Right cardiac atrium (tissue), 5 donors: ENCODE measurements around the gene DPF1. TPM values are rescaled to one million over a fixed set of nuclear protein-coding genes. Genes with fewer than 3 reads are reported as not detected.

ENCODE experiments used
- ATAC-seq, 2 donors: fragments of 200-7000 bp; cut with Tn5 transposase; one replicate each; pipeline versions ENCODE4 v1.8.0 to v1.9.1; 2020; ENCODE audit warnings: moderate library complexity in 2 of 2, mild to moderate bottlenecking in 1 of 2
- DNase-seq, 3 donors: peaks; one replicate each; pipeline ENCODE4 v3.0.0-alpha.2; 2020
- H3K27ac ChIP-seq: one replicate; pipeline ENCODE4 v1.5.1; 2013; ENCODE audit warnings: mild to moderate bottlenecking, low read length, control low read depth, moderate library complexity
- H3K27me3 ChIP-seq: one replicate; pipeline ENCODE4 v1.6.1; 2013; ENCODE audit not compliant: control insufficient read depth, insufficient read depth
- H3K4me1 ChIP-seq: one replicate; pipeline ENCODE4 v1.6.1; 2013; ENCODE audit warnings: low read length; ENCODE audit not compliant: control insufficient read depth, insufficient read depth
- H3K4me3 ChIP-seq: one replicate; pipeline ENCODE4 v1.5.1; 2013; ENCODE audit warnings: low read length, control low read depth
- H3K9me3 ChIP-seq: one replicate; pipeline ENCODE4 v1.6.1; 2013; ENCODE audit warnings: low read length; ENCODE audit not compliant: control insufficient read depth
- WGBS: extraction: QIAGEN DNeasy Blood & Tissue Kit; methylation state at CpG from one replicate; pipeline ENCODE4 v1.1.7; 2013; 5-methylcytosine and 5-hydroxymethylcytosine counted together
- intact Hi-C, 4 donors: fragments of 100-400 bp; cut with DNase I; formaldehyde crosslinking; loops; one replicate each; pipeline versions ENCODE4 v1.11.0 to v1.14.0; 2022 to 2023
- polyA plus RNA-seq: library from polyadenylated mRNA; stranded (reverse); fragments of 200-250 nt; gene quantifications from one replicate; pipeline ENCODE4 v1.2.3, GENCODE V29; 2013
- total RNA-seq, 4 donors: library from RNA; stranded (reverse); fragmentation: NEBNext Ultra II Directional; extraction: Animal tissue kit (Norgen Biotek cat#: 25700); gene quantifications; one replicate each; pipeline ENCODE4 v1.2.1, GENCODE V29; 2021
- donor health status: healthy with polysubstance abuse.
- donor health status: DM: no; HTN: yes; CAD: no.
- donor health status: DM: no; HTN: no; CAD: no.
- donor health status: DM: no; HTN: yes; CAD: no; lungs with severe emphysema.
- donor health status: DM: yes; HTN: yes; CAD: no.

DPF1 gene
- total and polyA plus RNA-seq, 5 donors, result 0.09 to 0.36 TPM; not detected in 3

DNA sequence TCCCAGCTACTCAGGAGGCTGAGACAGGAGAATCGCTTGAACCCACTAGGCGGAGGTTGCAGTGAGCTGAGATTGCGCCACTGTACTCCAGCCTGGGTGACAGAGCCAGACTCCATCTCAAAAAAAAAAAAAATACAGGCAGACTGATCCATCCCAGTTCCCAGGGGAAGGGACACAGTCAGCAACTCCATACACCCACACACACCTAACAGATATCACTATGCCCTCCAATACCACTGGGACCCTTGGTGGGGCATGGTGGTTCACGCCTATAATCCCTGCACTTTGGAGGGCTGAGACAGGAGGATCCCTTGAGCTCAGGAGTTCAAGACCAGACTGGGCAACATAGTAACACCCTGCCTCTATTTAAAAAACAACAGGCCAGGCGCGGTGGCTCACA lies 2.6 kb downstream of the DPF1 start:
- intact Hi-C loops, result loop anchor here in 2 of 4 donors (5.0 to 10.0 kb wide), 2 partner anchors 69 to 77 kb away; no protein-coding TSS in a partner anchor
- Histone ChIP-seq H3K4me1 (no peaks in the 10 kb centered on the region), H3K9me3 (no peaks in the 10 kb centered on the region), H3K4me3 (no peak overlapping the region), H3K27me3 (no peaks in the 10 kb centered on the region), H3K27ac (no peak overlapping the region)
- DNase-seq, result no peak
- WGBS, result 94% methylated on average over 6 of the region's 6 CpGs
- ATAC-seq, result no peak

DNA sequence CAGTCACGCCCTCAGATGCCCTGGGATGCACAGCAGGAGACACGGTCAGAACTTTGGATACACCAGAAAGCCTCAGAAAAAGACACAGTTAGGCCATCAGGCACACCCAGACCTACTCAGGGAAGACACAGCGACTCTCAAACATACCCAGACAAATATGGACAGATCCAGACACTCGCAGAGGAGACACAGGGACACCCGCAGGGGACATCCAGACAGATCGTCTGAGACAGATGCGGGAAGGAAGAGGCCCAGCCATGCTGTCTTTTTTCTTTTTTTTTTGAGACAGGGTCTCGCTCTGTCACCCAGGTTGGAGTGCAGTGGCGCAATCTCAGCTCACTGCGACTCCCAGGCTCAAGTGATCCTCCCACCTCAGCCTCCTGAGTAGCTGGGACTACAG lies 4.8 kb downstream of the DPF1 start:
- no peaks in the 10 kb centered on the region for H3K9me3 ChIP-seq
- DNase-seq (no peak), ATAC-seq (no peak)
- no peak overlapping the region for H3K27ac ChIP-seq
- 89% methylated on average over 10 of the region's 10 CpGs for WGBS
- intact Hi-C loops, result no loop called here
- H3K27me3 ChIP-seq, result no peaks in the 10 kb centered on the region
- no peak overlapping the region for H3K4me3 ChIP-seq
- H3K4me1 ChIP-seq, result no peaks in the 10 kb centered on the region

DNA sequence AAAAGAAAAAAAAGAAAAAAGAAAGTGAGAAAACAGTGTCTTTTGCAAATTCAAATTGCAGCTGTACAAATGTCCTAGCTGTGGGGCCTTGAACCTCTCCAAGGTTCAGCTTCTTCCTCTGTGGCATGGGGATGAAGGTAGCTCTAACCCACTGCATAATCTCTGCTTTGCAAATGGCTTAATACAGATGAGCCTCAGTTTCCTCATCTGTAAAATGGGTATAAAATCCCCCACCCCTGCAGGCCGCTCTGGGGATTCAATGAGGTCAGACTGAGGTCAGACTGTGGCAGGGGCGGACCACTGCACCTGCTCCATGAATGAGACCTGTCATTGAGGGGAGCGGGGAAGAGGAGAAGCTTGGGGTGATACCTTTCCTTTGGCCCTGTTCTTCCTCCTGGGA lies 5.8 kb downstream of the DPF1 start:
- ATAC-seq, result no peak
- Histone ChIP-seq H3K4me1 (no peaks in the 10 kb centered on the region), H3K27me3 (no peaks in the 10 kb centered on the region), H3K9me3 (no peaks in the 10 kb centered on the region), H3K27ac (no peak overlapping the region), H3K4me3 (no peak overlapping the region)
- 93% methylated on average over 3 of the region's 3 CpGs for WGBS
- DNase-seq, result no peak
- intact Hi-C loops, result no loop called here

DNA sequence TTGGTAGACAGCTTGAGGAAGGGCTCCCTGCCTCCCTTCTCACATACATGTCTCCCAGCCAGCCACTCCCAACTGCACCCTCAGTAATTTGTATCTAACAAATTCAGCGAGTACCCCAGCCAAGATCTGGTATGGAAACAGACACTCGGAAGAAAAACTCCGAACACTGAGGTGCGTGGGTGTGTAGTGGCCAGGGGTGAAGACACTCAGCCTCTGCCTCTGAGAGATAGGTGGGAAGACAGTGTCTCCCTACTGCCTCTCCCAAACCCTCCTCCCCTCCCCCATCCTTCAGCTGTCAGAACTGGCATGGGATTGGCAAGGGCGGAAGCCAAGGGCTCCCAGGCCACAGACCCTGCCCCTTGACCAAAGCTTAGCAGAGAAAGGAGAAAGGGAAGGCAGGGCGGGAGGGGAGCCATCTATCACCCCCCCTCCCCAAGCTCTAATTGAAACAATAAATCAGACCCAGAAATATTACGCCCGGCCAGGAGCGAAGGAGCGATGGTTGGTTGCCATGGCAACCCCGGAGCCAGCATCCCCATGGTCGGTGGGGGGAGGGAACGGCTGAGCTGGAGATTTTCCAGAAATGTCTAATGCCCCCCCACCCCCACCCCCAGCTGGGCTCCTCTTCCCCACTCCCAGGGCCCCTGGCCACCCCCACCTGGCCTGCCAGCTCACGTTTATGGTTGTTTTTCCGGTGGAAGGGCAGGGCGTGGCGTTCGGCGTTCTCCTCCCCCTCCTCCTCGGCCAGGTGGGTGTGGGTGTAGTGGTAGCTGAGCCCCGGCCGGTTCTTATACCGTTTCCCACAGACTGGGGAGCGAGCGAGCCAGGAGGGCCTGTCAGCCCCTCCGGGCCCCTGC lies 7.0 kb downstream of the DPF1 start:
- Histone ChIP-seq H3K4me3 (no peak overlapping the region), H3K27ac (no peak overlapping the region), H3K4me1 (no peaks in the 10 kb centered on the region), H3K27me3 (no peaks in the 10 kb centered on the region), H3K9me3 (no peaks in the 10 kb centered on the region)
- ATAC-seq (no peak), DNase-seq (no peak)
- intact Hi-C loops, result no loop called here
- 65% methylated on average over 26 of the region's 26 CpGs for WGBS

DNA sequence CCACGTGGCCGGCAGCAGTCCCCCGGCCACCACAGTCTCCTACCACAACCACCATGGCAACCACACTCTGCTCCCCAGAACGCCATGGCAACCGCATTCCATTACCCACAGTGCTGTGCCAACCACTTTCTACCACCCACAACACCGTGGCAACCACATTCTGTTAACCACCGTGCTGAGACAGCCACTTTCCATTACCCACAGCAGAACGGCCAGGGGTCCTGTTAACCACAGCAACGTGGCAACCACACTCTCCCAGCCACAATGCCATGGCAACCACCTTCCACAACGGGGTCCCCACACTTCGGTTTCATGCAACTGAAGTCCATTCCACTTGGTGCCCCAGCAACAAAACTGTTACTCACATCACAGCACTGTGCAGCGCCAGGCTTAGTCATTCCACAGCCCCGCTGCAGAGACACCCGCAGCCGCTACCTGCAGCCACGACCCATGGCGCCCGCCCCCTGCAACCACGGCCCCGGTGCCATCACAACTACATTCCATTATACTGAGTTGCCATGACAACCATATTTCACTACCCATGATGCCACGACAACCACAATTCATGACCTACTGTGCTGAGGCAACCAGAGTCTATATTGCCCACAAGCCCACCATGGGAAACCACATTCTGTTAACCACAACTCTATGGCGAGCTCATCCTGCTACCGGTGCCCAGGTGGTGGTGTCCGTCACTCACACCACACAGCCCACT lies 10.0 kb downstream of the DPF1 start:
- H3K27me3 ChIP-seq, result no peaks in the 10 kb centered on the region
- peaks cover 2% of the 10 kb centered on the region for H3K4me1 ChIP-seq
- no peaks in the 10 kb centered on the region for H3K9me3 ChIP-seq
- ATAC-seq (no peak), DNase-seq (no peak)
- no peak overlapping the region for H3K4me3 ChIP-seq
- WGBS, result 72% methylated on average over 24 of the region's 24 CpGs
- intact Hi-C loops, result no loop called here
- no peak overlapping the region for H3K27ac ChIP-seq

DNA sequence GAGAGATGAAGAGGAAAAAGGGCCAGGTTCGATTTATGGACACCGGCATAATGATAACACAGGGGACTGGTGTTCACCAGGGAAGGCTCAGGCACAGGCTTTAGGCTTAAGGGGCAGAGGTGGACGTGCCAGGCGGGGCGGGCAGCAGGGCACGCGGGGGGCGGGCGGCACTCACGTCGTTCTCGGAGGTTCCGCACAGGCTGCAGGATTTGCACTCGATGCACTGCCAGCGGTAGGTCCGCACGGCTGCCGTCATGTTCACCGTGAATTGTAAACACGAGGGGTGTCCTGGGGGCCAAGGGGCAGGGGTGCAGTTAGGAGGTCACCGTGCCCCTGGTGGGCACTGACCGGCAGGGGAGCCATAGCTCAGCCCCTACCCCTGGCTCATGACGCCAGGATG lies 10.6 kb downstream of the DPF1 start:
- Histone ChIP-seq H3K4me1 (peaks cover 2% of the 10 kb centered on the region), H3K9me3 (no peaks in the 10 kb centered on the region), H3K27ac (no peak overlapping the region), H3K27me3 (no peaks in the 10 kb centered on the region), H3K4me3 (no peak overlapping the region)
- no peak for DNase-seq
- WGBS, result 88% methylated on average over 23 of the region's 23 CpGs
- no peak for ATAC-seq
- intact Hi-C loops, result no loop called here

DNA sequence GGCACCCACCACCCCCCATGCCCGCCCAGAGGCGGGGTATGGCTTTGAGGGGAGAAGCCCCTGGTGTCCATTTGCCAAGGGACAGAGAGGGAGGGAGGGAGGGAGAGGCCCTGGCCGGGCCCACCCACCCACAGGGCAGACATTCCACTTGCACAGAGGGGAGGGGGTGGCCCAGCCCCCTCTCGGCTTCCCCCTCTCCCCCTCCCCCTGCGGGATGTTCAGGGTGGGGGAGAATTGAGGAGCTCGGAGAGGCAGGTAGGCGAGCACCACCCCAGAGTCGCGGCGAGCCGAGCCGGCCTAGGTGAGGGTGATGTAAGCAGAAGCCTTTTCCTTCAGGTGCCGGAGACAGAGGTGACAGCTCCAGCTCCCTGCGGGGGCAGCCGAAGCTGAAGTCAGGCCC lies 12.3 kb downstream of the DPF1 start:
- intact Hi-C loops, result no loop called here
- no peak for ATAC-seq

DNA sequence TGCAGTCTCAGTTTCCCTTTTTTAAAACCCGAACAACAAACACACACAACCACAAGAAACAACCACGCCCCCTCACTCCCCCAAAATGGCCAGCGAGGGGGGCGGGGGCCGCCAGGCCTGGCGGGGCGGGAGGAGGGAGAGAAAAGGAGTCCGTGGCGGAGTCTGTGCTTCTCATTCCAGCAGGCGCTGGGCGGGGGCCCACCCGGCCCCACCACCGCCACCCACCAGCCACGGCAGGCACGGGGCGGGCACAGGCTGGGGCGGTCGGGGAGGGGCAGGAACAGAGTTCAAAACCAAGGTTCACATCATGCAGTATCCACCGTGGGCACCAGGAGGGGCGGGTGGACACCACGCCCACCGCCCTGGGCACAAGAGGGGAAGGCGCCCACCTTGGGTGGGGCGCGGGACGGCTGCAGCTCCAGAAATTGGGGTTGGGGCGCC lies 12.9 kb downstream of the DPF1 start:
- peak in 2 of 3 donors; percentile 50 to 75 for DNase-seq
- Histone ChIP-seq H3K27me3 (no peaks in the 10 kb centered on the region), H3K9me3 (no peaks in the 10 kb centered on the region), H3K27ac (no peak overlapping the region), H3K4me1 (peaks cover 2% of the 10 kb centered on the region), H3K4me3 (peak overlapping the region; percentile 13)
- 8% methylated on average over 27 of the region's 27 CpGs for WGBS
- intact Hi-C loops, result no loop called here
- ATAC-seq, result no peak

More for the DNA sequence above, 12.3 kb downstream of the DPF1 start:
- WGBS, result 50% methylated on average over 15 of the region's 15 CpGs
- Histone ChIP-seq H3K27me3 (no peaks in the 10 kb centered on the region), H3K4me1 (peaks cover 2% of the 10 kb centered on the region), H3K9me3 (no peaks in the 10 kb centered on the region), H3K4me3 (no peak overlapping the region), H3K27ac (no peak overlapping the region)
- no peak for DNase-seq

DNA sequence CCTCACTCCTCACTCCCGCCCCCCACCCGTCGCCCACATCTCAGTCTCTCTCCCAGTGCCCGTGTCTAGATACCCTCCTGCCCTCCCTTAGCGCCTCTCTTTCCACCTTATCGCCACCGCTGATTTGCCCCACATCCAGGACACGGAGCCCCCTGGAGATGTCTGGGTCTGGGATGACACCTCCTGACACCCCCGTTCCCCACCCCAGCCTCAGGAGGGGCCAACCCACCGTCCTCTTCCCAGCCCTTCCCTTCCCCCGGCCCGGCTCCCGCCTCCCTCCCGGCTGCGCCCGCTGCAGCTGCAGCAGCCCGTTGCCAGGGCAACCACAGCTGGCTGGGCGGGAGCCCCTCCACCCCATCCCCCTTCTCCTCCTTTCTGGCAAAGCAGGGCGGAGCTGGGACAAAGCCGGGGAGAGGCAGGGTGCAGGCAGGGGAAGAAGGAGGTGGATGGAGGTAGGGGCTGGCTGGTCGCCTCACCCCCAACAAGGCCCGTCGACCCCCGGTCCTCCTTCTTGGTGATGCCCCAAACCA lies 13.5 kb downstream of the DPF1 start:
- Histone ChIP-seq H3K4me1 (peaks cover 2% of the 10 kb centered on the region), H3K27ac (peak overlapping the region; percentile 69), H3K27me3 (no peaks in the 10 kb centered on the region), H3K4me3 (no peak overlapping the region), H3K9me3 (no peaks in the 10 kb centered on the region)
- intact Hi-C loops, result no loop called here
- WGBS, result 1% methylated on average over 24 of the region's 24 CpGs
- ATAC-seq, result peak; percentile 48 to 65
- peak; percentile 72 to 91 (median 90) for DNase-seq

DNA sequence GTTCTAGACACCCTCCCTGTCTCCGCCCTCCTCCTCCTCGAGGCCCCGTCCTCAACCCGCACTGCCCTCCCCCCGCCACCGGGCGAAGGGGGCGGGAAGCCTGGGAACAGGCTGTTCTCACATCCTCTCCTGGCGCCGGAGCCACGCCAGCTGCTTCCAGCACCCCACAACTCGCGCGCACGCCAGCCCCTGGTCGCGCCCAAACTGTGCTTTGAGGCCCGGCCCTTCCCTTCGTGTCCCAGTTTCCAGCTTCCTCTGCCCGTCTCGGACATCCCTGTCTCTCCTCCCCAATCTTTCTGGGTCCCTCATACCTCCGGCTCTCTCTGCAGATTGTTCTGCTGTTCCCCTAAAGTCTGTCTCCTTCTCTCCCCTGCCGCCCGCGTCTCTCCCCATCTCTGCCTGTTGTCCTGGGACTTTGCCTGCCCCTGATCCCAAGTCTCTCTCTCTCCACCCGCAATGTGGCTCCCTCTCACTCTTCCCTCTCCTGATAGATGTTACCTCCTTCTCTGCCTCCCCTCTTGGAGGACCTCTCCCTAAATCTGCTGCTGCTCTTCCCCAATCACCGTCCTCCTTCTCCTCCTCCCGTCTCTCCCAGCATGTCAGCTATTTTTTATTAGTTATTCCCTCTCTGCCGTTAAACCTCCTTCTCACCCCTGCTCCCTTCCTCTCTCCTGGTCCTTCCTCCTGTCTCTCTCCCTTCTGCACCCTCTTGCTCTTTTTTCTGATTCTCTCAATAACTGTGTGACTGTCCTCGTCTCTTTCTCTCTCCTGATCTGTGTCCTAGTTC lies 14.2 kb downstream of the DPF1 start:
- DNase-seq, result peak; percentile 89 to 96 (median 95)
- Histone ChIP-seq H3K27me3 (no peaks in the 10 kb centered on the region), H3K4me3 (peak overlapping the region; percentile 12), H3K9me3 (no peaks in the 10 kb centered on the region), H3K4me1 (peaks cover 2% of the 10 kb centered on the region), H3K27ac (peak overlapping the region; percentile 69)
- ATAC-seq, result peak; percentile 89 to 92
- intact Hi-C loops, result no loop called here
- WGBS, result under 1% methylated on average over 29 of the region's 30 CpGs
